IMR-90 (cell line): Measurements from ENCODE around the gene CD28. TPM values are rescaled to one million over a fixed set of nuclear protein-coding genes. Genes with fewer than 3 reads are reported as not detected.

Experiments used
- ATAC-seq: fragments of 200-7000 bp; cut with Tn5 transposase; 2 replicates; pipeline ENCODE4 v1.9.1; 2020; ENCODE audit warnings: low read depth, mild to moderate bottlenecking, moderate library complexity
- BruUV-seq: library from RNA; stranded (reverse); fragments of 400-500 nt; replicated peaks from 2 replicates; lab custom pipeline; 2021; lab: Mats Ljungman, UMichigan
- CTCF ChIA-PET: fragments of 300-600 bp; formaldehyde crosslinking; extraction: SDS; loops from one replicate; lab custom pipeline; 2021; ENCODE audit warnings: antibody characterized with exemption; lab: Yijun Ruan, JAX
- POLR2A ChIA-PET: fragments of 300-600 bp; sonication (Branson Sonifier 250); formaldehyde crosslinking; loops from one replicate; lab custom pipeline; 2022; ENCODE audit warnings: antibody characterized with exemption; ENCODE audit not compliant: unreplicated experiment; lab: Charles Lee
- DNase-seq: peaks from one replicate; pipeline ENCODE4 v3.0.0; 2013
- H2AFZ ChIP-seq: replicated peaks from 2 replicates; pipeline ENCODE3; 2013; ENCODE audit warnings: low read length, mild to moderate bottlenecking; ENCODE audit not compliant: poor library complexity
- H2AK5ac ChIP-seq: 2 replicates; pipeline ENCODE4 v1.6.1; 2013; ENCODE audit warnings: low read depth, low read length, inconsistent platforms
- H2AK9ac ChIP-seq: replicated peaks from 2 replicates; pipeline ENCODE3; 2013; ENCODE audit warnings: mild to moderate bottlenecking, low read depth, low read length, moderate library complexity; ENCODE audit not compliant: poor library complexity
- H2BK120ac ChIP-seq: 2 replicates; pipeline ENCODE4 v1.6.1; 2013; ENCODE audit warnings: low read depth, low read length, inconsistent platforms
- H2BK15ac ChIP-seq: 3 replicates; pipeline ENCODE4 v1.6.1; 2013; ENCODE audit warnings: low read depth, low read length, inconsistent platforms
- H2BK20ac ChIP-seq: 2 replicates; pipeline ENCODE4 v1.6.1; 2013; ENCODE audit warnings: low read depth, mild to moderate bottlenecking, inconsistent platforms, low read length, moderate library complexity
- H2BK5ac ChIP-seq: 2 replicates; pipeline ENCODE4 v1.6.1; 2013; ENCODE audit warnings: mild to moderate bottlenecking, low read depth, low read length, inconsistent platforms; ENCODE audit not compliant: poor library complexity, severe bottlenecking
- H3K14ac ChIP-seq: replicated peaks from 2 replicates; pipeline ENCODE4 v1.6.1; 2013; ENCODE audit warnings: low read depth, low read length, inconsistent platforms
- H3K18ac ChIP-seq: 2 replicates; pipeline ENCODE4 v1.6.1; 2013; ENCODE audit warnings: low read depth, low read length, control low read depth
- H3K23ac ChIP-seq: 2 replicates; pipeline ENCODE4 v1.6.1; 2013; ENCODE audit warnings: low read depth, low read length, inconsistent platforms
- H3K27ac ChIP-seq: 2 replicates; pipeline ENCODE4 v1.5.1; 2013; ENCODE audit warnings: mild to moderate bottlenecking, control low read depth, low read length; ENCODE audit not compliant: insufficient read depth
- H3K27me3 ChIP-seq: 2 replicates; pipeline ENCODE4 v1.6.1; 2013; ENCODE audit warnings: low read length; ENCODE audit not compliant: control insufficient read depth, insufficient read depth
- H3K36me3 ChIP-seq: 2 replicates; pipeline ENCODE4 v1.6.1; 2013; ENCODE audit warnings: low read length, mixed read lengths; ENCODE audit not compliant: control insufficient read depth, insufficient read depth
- H3K4ac ChIP-seq: 2 replicates; pipeline ENCODE4 v1.6.1; 2013; ENCODE audit warnings: low read depth, low read length, inconsistent platforms
- H3K4me1 ChIP-seq: 2 replicates; pipeline ENCODE4 v1.6.1; 2013; ENCODE audit warnings: low read length, mixed read lengths; ENCODE audit not compliant: control insufficient read depth, insufficient read depth
- H3K4me2 ChIP-seq: 2 replicates; pipeline ENCODE4 v1.6.1; 2013; ENCODE audit warnings: low read depth, mild to moderate bottlenecking, control low read depth, low read length, moderate library complexity
- H3K4me3 ChIP-seq: 2 replicates; pipeline ENCODE4 v1.5.1; 2013; ENCODE audit warnings: low read depth, mild to moderate bottlenecking, control low read depth, low read length, moderate library complexity; ENCODE audit not compliant: insufficient read depth
- H3K56ac ChIP-seq: 2 replicates; pipeline ENCODE4 v1.6.1; 2013; ENCODE audit warnings: low read length, inconsistent platforms; ENCODE audit not compliant: insufficient read depth; ENCODE audit errors: extremely low read depth
- H3K79me1 ChIP-seq, 2 experiments: 2 replicates each; pipeline ENCODE4 v1.6.1; 2013; ENCODE audit warnings: low read length in 2 of 2, inconsistent platforms in 1 of 2, low read depth in 1 of 2
- H3K9ac ChIP-seq: 2 replicates; pipeline ENCODE4 v1.6.1; 2013; ENCODE audit warnings: low read depth, low read length, control low read depth
- H3K9me1 ChIP-seq: 2 replicates; pipeline ENCODE4 v1.6.1; 2013; ENCODE audit warnings: low read length, inconsistent platforms; ENCODE audit not compliant: insufficient read depth
- H3K9me3 ChIP-seq: 2 replicates; pipeline ENCODE4 v1.6.1; 2013; ENCODE audit warnings: low read length; ENCODE audit not compliant: control insufficient read depth, insufficient read depth
- H4K20me1 ChIP-seq: 2 replicates; pipeline ENCODE4 v1.6.1; 2013; ENCODE audit warnings: low read length, inconsistent platforms; ENCODE audit not compliant: insufficient read depth
- H4K5ac ChIP-seq: 2 replicates; pipeline ENCODE4 v1.6.1; 2013; ENCODE audit warnings: mild to moderate bottlenecking, low read depth, low read length, control low read depth
- H4K8ac ChIP-seq, 2 experiments: 2 replicates each; pipeline ENCODE4 v1.6.1; 2013; ENCODE audit warnings: low read depth in 2 of 2, low read length in 2 of 2, control low read depth in 1 of 2, inconsistent platforms in 1 of 2
- H4K91ac ChIP-seq: 2 replicates; pipeline ENCODE4 v1.6.1; 2013; ENCODE audit warnings: low read depth, low read length, inconsistent platforms; ENCODE audit not compliant: insufficient read depth
- BHLHE40 ChIP-seq: fragments of 150-350 bp; IDR thresholded peaks from 2 replicates; pipeline ENCODE4 v1.6.1; 2016; ENCODE audit warnings: mild to moderate bottlenecking, low read depth, low read length
- CEBPB ChIP-seq: IDR thresholded peaks from 2 replicates; pipeline ENCODE4 v1.6.1; 2012; ENCODE audit warnings: low read depth, low read length, improper control_type of control experiment
- CHD1 ChIP-seq: IDR thresholded peaks from 2 replicates; pipeline ENCODE4 v1.6.1; 2012; ENCODE audit warnings: low read depth, low read length, improper control_type of control experiment
- ELK1 ChIP-seq: fragments of 150-350 bp; IDR thresholded peaks from 2 replicates; pipeline ENCODE4 v1.6.1; 2016; ENCODE audit warnings: low read depth, mild to moderate bottlenecking, low read length, moderate library complexity, borderline replicate concordance
- FOS ChIP-seq: fragments of 150-350 bp; IDR thresholded peaks from 2 replicates; pipeline ENCODE4 v1.6.1; 2016; ENCODE audit warnings: low read depth, low read length
- MAFK ChIP-seq: IDR thresholded peaks from 2 replicates; pipeline ENCODE4 v1.6.1; 2012; ENCODE audit warnings: low read depth, low read length, improper control_type of control experiment
- MAZ ChIP-seq: IDR thresholded peaks from 2 replicates; pipeline ENCODE4 v1.6.1; 2012; ENCODE audit warnings: low read depth, mild to moderate bottlenecking, low read length, improper control_type of control experiment, moderate library complexity, borderline replicate concordance
- MXI1 ChIP-seq: IDR thresholded peaks from 2 replicates; pipeline ENCODE4 v1.6.1; 2012; ENCODE audit warnings: low read depth, mild to moderate bottlenecking, low read length, moderate library complexity, borderline replicate concordance
- POLR2A ChIP-seq: IDR thresholded peaks from 2 replicates; pipeline ENCODE4 v1.6.1; 2012; ENCODE audit warnings: mild to moderate bottlenecking, low read depth, low read length
- RAD21 ChIP-seq: IDR thresholded peaks from 2 replicates; pipeline ENCODE4 v1.6.1; 2012; ENCODE audit warnings: low read length, improper control_type of control experiment
- RFX5 ChIP-seq: IDR thresholded peaks from 2 replicates; pipeline ENCODE4 v1.8.0; 2012; ENCODE audit warnings: low read depth, mild to moderate bottlenecking, low read length, moderate library complexity
- SMC3 ChIP-seq: fragments of 150-350 bp; IDR thresholded peaks from 2 replicates; pipeline ENCODE4 v1.6.1; 2016; ENCODE audit warnings: low read depth, mild to moderate bottlenecking, antibody characterized with exemption, low read length, moderate library complexity
- WGBS, 2 experiments: methylation state at CpG; one replicate each; pipeline versions ENCODE4 v1.1.5 to v1.1.7; 2013; ENCODE audit warnings: missing lambda C conversion rate in 2 of 2; ENCODE audit not compliant: insufficient read length in 1 of 2; ENCODE audit errors: extremely low coverage in 2 of 2; 5-methylcytosine and 5-hydroxymethylcytosine counted together
- dilution Hi-C: fragments of 300-500 bp; cut with HindIII; formaldehyde crosslinking; loops from one replicate; pipeline ENCODE4 v1.14.3; 2018; ENCODE audit warnings: low sequenced_read_pairs; ENCODE audit not compliant: unreplicated experiment
- in situ Hi-C: fragments of 300-500 bp; cut with MboI; formaldehyde crosslinking; loops from 3 replicates; pipeline ENCODE4 v1.14.3; 2019; ENCODE audit warnings: low sequenced_read_pairs, inconsistent platforms, mixed read lengths
- intact Hi-C: fragments of 100-400 bp; cut with micrococcal nuclease; formaldehyde crosslinking; loops from 2 replicates; pipeline ENCODE4 v1.10.0; 2022
- polyA plus RNA-seq, 3 experiments: library from polyadenylated mRNA; depleted of rRNA; stranded (reverse); fragments of >200 nt; gene quantifications; 2 replicates each; pipeline ENCODE4 v1.2.3, GENCODE V29; 2012; ENCODE audit warnings: low replicate concordance in 1 of 3
- total RNA-seq: library from RNA; depleted of rRNA; stranded (reverse); fragments of >200 nt; gene quantifications from 2 replicates; pipeline ENCODE4 v1.2.3, GENCODE V29; 2012

The CD28 gene
- total and polyA plus RNA-seq, 2 of the 4 experiments (the other 2 are of a cell fraction) = not detected

- no peak overlapping the region for H3K4me3 ChIP-seq
- no TSS peak for BruUV-seq
- no peak overlapping the region for H2AFZ ChIP-seq
- H2AK5ac ChIP-seq = no peak overlapping the region
- dilution Hi-C loops = no loop called here
- H3K79me1 ChIP-seq = no peaks in the 10 kb centered on the region
- peaks cover 3% of the 10 kb centered on the region; the same call in 1 of the 2 replicates for H3K9me3 ChIP-seq
- no peak overlapping the region for H3K4ac ChIP-seq
- peaks cover 12% of the 10 kb centered on the region for H3K4me1 ChIP-seq
- DNase-seq = no peak
- H3K9me1 ChIP-seq = peaks cover 16% of the 10 kb centered on the region
- no peaks in the 10 kb centered on the region for H3K36me3 ChIP-seq
- H3K14ac ChIP-seq = no peak overlapping the region
- H4K20me1 ChIP-seq = no peaks in the 10 kb centered on the region
- H3K27ac ChIP-seq = no peak overlapping the region
- no peak overlapping the region for H4K91ac ChIP-seq
- intact Hi-C loops = no loop called here
- H3K23ac ChIP-seq = no peak overlapping the region
- no peak overlapping the region for H2BK5ac ChIP-seq
- CTCF ChIA-PET = no interaction called here
- TF ChIP-seq MAZ (no peak), FOS (no peak), MAFK (no peak), MXI1 (no peak), CHD1 (no peak), BHLHE40 (no peak), RAD21 (no peak), ELK1 (no peak), CEBPB (no peak), SMC3 (no peak), POLR2A (no peak), RFX5 (no peak)
- H2BK15ac ChIP-seq = no peak overlapping the region
- no peak overlapping the region for H3K56ac ChIP-seq
- in situ Hi-C loops = no loop called here
- H4K8ac ChIP-seq = no peak overlapping the region
- H3K9ac ChIP-seq = no peak overlapping the region
- H2BK20ac ChIP-seq = no peak overlapping the region
- no peak overlapping the region for H2BK120ac ChIP-seq
- H3K18ac ChIP-seq = no peak overlapping the region
- ATAC-seq = no peak
- H3K27me3 ChIP-seq = no peaks in the 10 kb centered on the region
- no CpG with 5 or more reads among the region's 1 CpG for WGBS, 2 experiments
- POLR2A ChIA-PET = no interaction called here
- no peak overlapping the region for H4K5ac ChIP-seq
- no peak overlapping the region for H2AK9ac ChIP-seq
- no peak overlapping the region for H3K4me2 ChIP-seq
These were observed 49.7 kb downstream of the CD28 start for GRCh38 chr2:203756161-203756560.
